Kidney glomerular epithelial cell (primary cell): ENCODE data around the gene ADGRE2.
"Not testable (repeated sequence)": the region's sequence is repeated elsewhere in the genome, so short reads cannot be mapped to it uniquely, and the experiment has no call there.

ENCODE experiments used
- DNase-seq: peaks from one replicate; lab custom pipeline; 2025; lab: John Stamatoyannopoulos, UW

The ADGRE2 gene

GRCh38 chr19:14778110-14778845 is at the start of gene ADGRE2:
ADGRE2 (minus strand) TSS chr19:14778560; CDS start chr19:14776756, 1,804 bp downstream.
- DNase-seq = not testable (repeated sequence)

- no peak for DNase-seq
These were observed 47.6 kb upstream of the ADGRE2 start for GRCh38 chr19:14826006-14826405.

GRCh38 chr19:14821937-14822336 is 43.6 kb upstream of the ADGRE2 start:
- DNase-seq = no peak

GRCh38 chr19:14818588-14818987 is 40.2 kb upstream of the ADGRE2 start:
- no peak for DNase-seq

- DNase-seq = no peak
These were observed 38.7 kb upstream of the ADGRE2 start for GRCh38 chr19:14817052-14817451.

- no peak for DNase-seq
These were observed 36.8 kb upstream of the ADGRE2 start for GRCh38 chr19:14814982-14815652.

- no peak for DNase-seq
These were observed 31.1 kb upstream of the ADGRE2 start for GRCh38 chr19:14809272-14810057.

GRCh38 chr19:14804765-14805164 is 26.4 kb upstream of the ADGRE2 start:
- DNase-seq = no peak

GRCh38 chr19:14798760-14799159 is 20.4 kb upstream of the ADGRE2 start:
- DNase-seq = no peak

GRCh38 chr19:14796021-14796420 is 17.7 kb upstream of the ADGRE2 start:
- DNase-seq = no peak

GRCh38 chr19:14795078-14795721 is 16.8 kb upstream of the ADGRE2 start:
- no peak for DNase-seq

GRCh38 chr19:14792250-14792649 is 13.9 kb upstream of the ADGRE2 start:
- not testable (repeated sequence) for DNase-seq

GRCh38 chr19:14786421-14786851 is 8.1 kb upstream of the ADGRE2 start:
- DNase-seq = no peak

- DNase-seq = not testable (repeated sequence)
These were observed 6.9 kb upstream of the ADGRE2 start for GRCh38 chr19:14785102-14785793.

- not testable (repeated sequence) for DNase-seq
These were observed 6.4 kb upstream of the ADGRE2 start for GRCh38 chr19:14784730-14785101.

GRCh38 chr19:14783410-14783998 is 5.1 kb upstream of the ADGRE2 start:
- DNase-seq = not testable (repeated sequence)

GRCh38 chr19:14782626-14783409 is 4.5 kb upstream of the ADGRE2 start:
- DNase-seq = no peak

- DNase-seq = not testable (repeated sequence)
These were observed 3.6 kb upstream of the ADGRE2 start for GRCh38 chr19:14781713-14782536.

- DNase-seq = not testable (repeated sequence)
These were observed 2.4 kb upstream of the ADGRE2 start for GRCh38 chr19:14780622-14781225.
